GM23338 (cell line): ENCODE data around the gene PMEL. TPM values are rescaled to one million over a fixed set of nuclear protein-coding genes. Genes with fewer than 3 reads are reported as not detected.
A peak's percentile ranks its signal among the peaks of the same experiment; 100 is the strongest.

ENCODE experiments used
- ATAC-seq: fragments of 200-7000 bp; cut with Tn5 transposase; 3 replicates; pipeline ENCODE4 v1.9.1; 2020
- DNase-seq: peaks from one replicate; pipeline ENCODE4 v3.0.0-alpha.2; 2015; ENCODE audit warnings: low spot score
- H2AFZ ChIP-seq: fragments of 200-600 bp; sonication (generic); 2 replicates; pipeline ENCODE4 v1.8.0; 2016; ENCODE audit warnings: antibody characterized with exemption, mild to moderate bottlenecking, moderate library complexity
- H3F3A ChIP-seq: fragments of 200-600 bp; sonication (generic); replicated peaks from 2 replicates; pipeline ENCODE4 v1.8.0; 2017; ENCODE audit warnings: antibody characterized with exemption, mixed run types, low read depth
- H3K27ac ChIP-seq: fragments of 200-600 bp; sonication (generic); 2 replicates; pipeline ENCODE4 v1.6.1; 2016; ENCODE audit warnings: low read depth
- H3K27me3 ChIP-seq: fragments of 200-600 bp; sonication (generic); 2 replicates; pipeline ENCODE4 v1.8.0; 2016; ENCODE audit warnings: mild to moderate bottlenecking, mixed run types, moderate library complexity; ENCODE audit not compliant: insufficient read depth
- H3K36me3 ChIP-seq: fragments of 200-600 bp; sonication (generic); 2 replicates; pipeline ENCODE4 v1.8.0; 2016; ENCODE audit warnings: mild to moderate bottlenecking; ENCODE audit not compliant: insufficient read depth
- H3K4me1 ChIP-seq: fragments of 200-600 bp; sonication (generic); 2 replicates; pipeline ENCODE4 v1.8.0; 2016; ENCODE audit warnings: mild to moderate bottlenecking, moderate library complexity; ENCODE audit not compliant: insufficient read depth
- H3K4me2 ChIP-seq: fragments of 200-600 bp; sonication (generic); 2 replicates; pipeline ENCODE4 v1.7.1; 2017; ENCODE audit warnings: mixed run types
- H3K4me3 ChIP-seq: fragments of 200-600 bp; sonication (generic); 2 replicates; pipeline ENCODE4 v1.6.1; 2016; ENCODE audit warnings: mixed run types
- H3K79me2 ChIP-seq: fragments of 200-600 bp; sonication (generic); replicated peaks from 2 replicates; pipeline ENCODE4 v1.8.0; 2017; ENCODE audit warnings: mild to moderate bottlenecking; ENCODE audit not compliant: insufficient read depth
- H3K9me2 ChIP-seq: fragments of 200-600 bp; sonication (generic); 2 replicates; pipeline ENCODE4 v1.8.0; 2017; ENCODE audit not compliant: insufficient read depth
- H4K20me1 ChIP-seq: fragments of 200-600 bp; sonication (generic); replicated peaks from 2 replicates; pipeline ENCODE4 v1.8.0; 2017; ENCODE audit warnings: mild to moderate bottlenecking; ENCODE audit not compliant: insufficient read depth
- H3K27ac Mint-ChIP-seq: 2 replicates; pipeline ENCODE4 v1.8.0; 2020; ENCODE audit warnings: inconsistent platforms, mild to moderate bottlenecking, moderate library complexity, mixed read lengths
- H3K27me3 Mint-ChIP-seq: 3 replicates; pipeline ENCODE4 v1.8.0; 2022; ENCODE audit warnings: low read depth, mild to moderate bottlenecking, moderate library complexity, mixed read lengths, inconsistent platforms; ENCODE audit not compliant: insufficient read depth, poor library complexity
- H3K36me3 Mint-ChIP-seq: 3 replicates; pipeline ENCODE4 v1.8.0; 2021; ENCODE audit warnings: low read depth, mild to moderate bottlenecking, inconsistent platforms, moderate library complexity, mixed read lengths
- H3K4me1 Mint-ChIP-seq: 3 replicates; pipeline ENCODE4 v1.8.0; 2020; ENCODE audit warnings: mild to moderate bottlenecking, inconsistent platforms, mixed read lengths
- H3K4me3 Mint-ChIP-seq: 3 replicates; pipeline ENCODE4 v1.8.0; 2021; ENCODE audit warnings: moderate library complexity, mild to moderate bottlenecking, inconsistent platforms, mixed read lengths
- H3K9me3 Mint-ChIP-seq: 3 replicates; pipeline ENCODE4 v1.8.0; 2020; ENCODE audit warnings: moderate library complexity, mild to moderate bottlenecking, inconsistent platforms, mixed read lengths
- CREB1 ChIP-seq: fragments of 250-450 bp; sonication (Bioruptor Pico); IDR thresholded peaks from 2 replicates; pipeline ENCODE4 v1.5.0; 2020; ENCODE audit warnings: low read depth, mild to moderate bottlenecking, moderate library complexity
- EZH2 ChIP-seq: fragments of 200-600 bp; sonication (generic); IDR thresholded peaks from one replicate; pipeline ENCODE4 v1.8.0; 2017; ENCODE audit warnings: antibody characterized with exemption, mild to moderate bottlenecking, low read depth; ENCODE audit not compliant: unreplicated experiment
- POLR2AphosphoS5 ChIP-seq: IDR thresholded peaks from 2 replicates; pipeline ENCODE4 v1.6.1; 2016; ENCODE audit warnings: antibody characterized with exemption, low read depth
- ZNF114 ChIP-seq: fragments of 250-450 bp; sonication (Bioruptor Pico); IDR thresholded peaks from 2 replicates; pipeline ENCODE4 v1.5.0; 2020; ENCODE audit warnings: mild to moderate bottlenecking, moderate library complexity
- polyA plus RNA-seq: library from polyadenylated mRNA; unstranded; fragments of >200 nt; fragmentation: Nextera tagmentation; extraction: Ambion mirVana; gene quantifications from 2 replicates; pipeline ENCODE4 v1.2.1, GENCODE V29; 2016
- total RNA-seq: library from RNA; depleted of rRNA; stranded (reverse); fragments of >200 nt; shearing (Covaris generic); gene quantifications from 2 replicates; pipeline ENCODE4 v1.2.3, GENCODE V29; 2014
- TF ChIP-seq, protein P1 (sequence below): fragments of 250-450 bp; sonication (Bioruptor Pico); IDR thresholded peaks from 2 replicates; pipeline ENCODE4 v1.5.0; 2020; ENCODE audit warnings: mild to moderate bottlenecking, moderate library complexity
- TF ChIP-seq, protein P2 (sequence below): IDR thresholded peaks from 2 replicates; pipeline ENCODE4 v1.6.1; 2016; ENCODE audit warnings: antibody characterized with exemption
- TF ChIP-seq, protein P3 (sequence below), 2 experiments: fragments of 200-600 bp in 1 of 2; sonication (generic) in 1 of 2; conservative IDR thresholded peaks; 2 replicates each; pipeline versions ENCODE4 v1.5.1 to v1.6.1; 2016 to 2017; ENCODE audit warnings: antibody characterized with exemption in 2 of 2, low read depth in 2 of 2, mild to moderate bottlenecking in 2 of 2, moderate library complexity in 1 of 2
- TF ChIP-seq, protein P4 (sequence below): IDR thresholded peaks from one replicate; pipeline ENCODE4 v1.6.1; 2018; ENCODE audit warnings: antibody characterized with exemption; ENCODE audit not compliant: unreplicated experiment

The PMEL gene
- total and polyA plus RNA-seq, 2 experiments from 2014 or later: 68.1 to 108 TPM

DNA sequence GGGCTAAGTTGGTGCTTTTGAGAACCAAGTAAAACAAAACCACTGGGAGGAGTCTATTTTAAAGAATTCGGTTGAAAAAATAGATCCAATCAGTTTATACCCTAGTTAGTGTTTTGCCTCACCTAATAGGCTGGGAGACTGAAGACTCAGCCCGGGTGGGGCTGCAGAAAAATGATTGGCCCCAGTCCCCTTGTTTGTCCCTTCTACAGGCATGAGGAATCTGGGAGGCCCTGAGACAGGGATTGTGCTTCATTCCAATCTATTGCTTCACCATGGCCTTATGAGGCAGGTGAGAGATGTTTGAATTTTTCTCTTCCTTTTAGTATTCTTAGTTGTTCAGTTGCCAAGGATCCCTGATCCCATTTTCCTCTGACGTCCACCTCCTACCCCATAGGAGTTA lies 6.2 kb upstream of the PMEL start:
- ATAC-seq: no peak
- H3K27me3 Mint-ChIP-seq: peaks cover 4% of the 10 kb centered on the region
- peaks cover 33% of the 10 kb centered on the region for H3K36me3 Mint-ChIP-seq
- peaks cover 13% of the 10 kb centered on the region for H3K4me1 ChIP-seq
- peaks cover 10% of the 10 kb centered on the region; the same call in 1 of the 2 replicates for H4K20me1 ChIP-seq
- H3K4me3 Mint-ChIP-seq: no peak overlapping the region
- peak overlapping the region; percentile 69; the same call in 1 of the 2 replicates for H3K4me2 ChIP-seq
- H3K4me3 ChIP-seq: no peak overlapping the region
- peaks cover 17% of the 10 kb centered on the region for H3K4me1 Mint-ChIP-seq
- no peaks in the 10 kb centered on the region for H3K9me3 Mint-ChIP-seq
- H3K36me3 ChIP-seq: 0 out of 2 replicates have a peak, but pooled peaks cover 9% of the 10 kb centered on the region
- H3K27ac Mint-ChIP-seq: peak overlapping the region; percentile 47; the same call in 1 of the 2 replicates
- peak; percentile 46 for DNase-seq
- H3F3A ChIP-seq: no peaks in the 10 kb centered on the region; the same call in 1 of the 2 replicates
- H3K27ac ChIP-seq: peak overlapping the region; percentile 82
- TF ChIP-seq ZNF114 (CRISPR knock-in tag) (no peak), POLR2AphosphoS5 (no peak), CREB1 (CRISPR knock-in tag) (no peak), EZH2 (no peak)
- TF ChIP-seq, protein P1, sequence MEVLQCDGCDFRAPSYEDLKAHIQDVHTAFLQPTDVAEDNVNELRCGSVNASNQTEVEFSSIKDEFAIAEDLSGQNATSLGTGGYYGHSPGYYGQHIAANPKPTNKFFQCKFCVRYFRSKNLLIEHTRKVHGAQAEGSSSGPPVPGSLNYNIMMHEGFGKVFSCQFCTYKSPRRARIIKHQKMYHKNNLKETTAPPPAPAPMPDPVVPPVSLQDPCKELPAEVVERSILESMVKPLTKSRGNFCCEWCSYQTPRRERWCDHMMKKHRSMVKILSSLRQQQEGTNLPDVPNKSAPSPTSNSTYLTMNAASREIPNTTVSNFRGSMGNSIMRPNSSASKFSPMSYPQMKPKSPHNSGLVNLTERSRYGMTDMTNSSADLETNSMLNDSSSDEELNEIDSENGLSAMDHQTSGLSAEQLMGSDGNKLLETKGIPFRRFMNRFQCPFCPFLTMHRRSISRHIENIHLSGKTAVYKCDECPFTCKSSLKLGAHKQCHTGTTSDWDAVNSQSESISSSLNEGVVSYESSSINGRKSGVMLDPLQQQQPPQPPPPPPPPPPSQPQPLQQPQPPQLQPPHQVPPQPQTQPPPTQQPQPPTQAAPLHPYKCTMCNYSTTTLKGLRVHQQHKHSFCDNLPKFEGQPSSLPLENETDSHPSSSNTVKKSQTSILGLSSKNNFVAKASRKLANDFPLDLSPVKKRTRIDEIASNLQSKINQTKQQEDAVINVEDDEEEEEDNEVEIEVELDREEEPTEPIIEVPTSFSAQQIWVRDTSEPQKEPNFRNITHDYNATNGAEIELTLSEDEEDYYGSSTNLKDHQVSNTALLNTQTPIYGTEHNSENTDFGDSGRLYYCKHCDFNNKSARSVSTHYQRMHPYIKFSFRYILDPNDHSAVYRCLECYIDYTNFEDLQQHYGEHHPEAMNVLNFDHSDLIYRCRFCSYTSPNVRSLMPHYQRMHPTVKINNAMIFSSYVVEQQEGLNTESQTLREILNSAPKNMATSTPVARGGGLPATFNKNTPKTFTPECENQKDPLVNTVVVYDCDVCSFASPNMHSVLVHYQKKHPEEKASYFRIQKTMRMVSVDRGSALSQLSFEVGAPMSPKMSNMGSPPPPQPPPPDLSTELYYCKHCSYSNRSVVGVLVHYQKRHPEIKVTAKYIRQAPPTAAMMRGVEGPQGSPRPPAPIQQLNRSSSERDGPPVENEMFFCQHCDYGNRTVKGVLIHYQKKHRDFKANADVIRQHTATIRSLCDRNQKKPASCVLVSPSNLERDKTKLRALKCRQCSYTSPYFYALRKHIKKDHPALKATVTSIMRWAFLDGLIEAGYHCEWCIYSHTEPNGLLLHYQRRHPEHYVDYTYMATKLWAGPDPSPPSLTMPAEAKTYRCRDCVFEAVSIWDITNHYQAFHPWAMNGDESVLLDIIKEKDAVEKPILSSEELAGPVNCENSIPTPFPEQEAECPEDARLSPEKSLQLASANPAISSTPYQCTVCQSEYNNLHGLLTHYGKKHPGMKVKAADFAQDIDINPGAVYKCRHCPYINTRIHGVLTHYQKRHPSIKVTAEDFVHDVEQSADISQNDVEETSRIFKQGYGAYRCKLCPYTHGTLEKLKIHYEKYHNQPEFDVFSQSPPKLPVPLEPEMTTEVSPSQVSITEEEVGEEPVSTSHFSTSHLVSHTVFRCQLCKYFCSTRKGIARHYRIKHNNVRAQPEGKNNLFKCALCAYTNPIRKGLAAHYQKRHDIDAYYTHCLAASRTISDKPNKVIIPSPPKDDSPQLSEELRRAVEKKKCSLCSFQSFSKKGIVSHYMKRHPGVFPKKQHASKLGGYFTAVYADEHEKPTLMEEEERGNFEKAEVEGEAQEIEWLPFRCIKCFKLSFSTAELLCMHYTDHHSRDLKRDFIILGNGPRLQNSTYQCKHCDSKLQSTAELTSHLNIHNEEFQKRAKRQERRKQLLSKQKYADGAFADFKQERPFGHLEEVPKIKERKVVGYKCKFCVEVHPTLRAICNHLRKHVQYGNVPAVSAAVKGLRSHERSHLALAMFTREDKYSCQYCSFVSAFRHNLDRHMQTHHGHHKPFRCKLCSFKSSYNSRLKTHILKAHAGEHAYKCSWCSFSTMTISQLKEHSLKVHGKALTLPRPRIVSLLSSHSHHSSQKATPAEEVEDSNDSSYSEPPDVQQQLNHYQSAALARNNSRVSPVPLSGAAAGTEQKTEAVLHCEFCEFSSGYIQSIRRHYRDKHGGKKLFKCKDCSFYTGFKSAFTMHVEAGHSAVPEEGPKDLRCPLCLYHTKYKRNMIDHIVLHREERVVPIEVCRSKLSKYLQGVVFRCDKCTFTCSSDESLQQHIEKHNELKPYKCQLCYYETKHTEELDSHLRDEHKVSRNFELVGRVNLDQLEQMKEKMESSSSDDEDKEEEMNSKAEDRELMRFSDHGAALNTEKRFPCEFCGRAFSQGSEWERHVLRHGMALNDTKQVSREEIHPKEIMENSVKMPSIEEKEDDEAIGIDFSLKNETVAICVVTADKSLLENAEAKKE: no peak
- TF ChIP-seq, protein P2, sequence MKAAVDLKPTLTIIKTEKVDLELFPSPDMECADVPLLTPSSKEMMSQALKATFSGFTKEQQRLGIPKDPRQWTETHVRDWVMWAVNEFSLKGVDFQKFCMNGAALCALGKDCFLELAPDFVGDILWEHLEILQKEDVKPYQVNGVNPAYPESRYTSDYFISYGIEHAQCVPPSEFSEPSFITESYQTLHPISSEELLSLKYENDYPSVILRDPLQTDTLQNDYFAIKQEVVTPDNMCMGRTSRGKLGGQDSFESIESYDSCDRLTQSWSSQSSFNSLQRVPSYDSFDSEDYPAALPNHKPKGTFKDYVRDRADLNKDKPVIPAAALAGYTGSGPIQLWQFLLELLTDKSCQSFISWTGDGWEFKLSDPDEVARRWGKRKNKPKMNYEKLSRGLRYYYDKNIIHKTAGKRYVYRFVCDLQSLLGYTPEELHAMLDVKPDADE: no peak
- TF ChIP-seq, protein P3, sequence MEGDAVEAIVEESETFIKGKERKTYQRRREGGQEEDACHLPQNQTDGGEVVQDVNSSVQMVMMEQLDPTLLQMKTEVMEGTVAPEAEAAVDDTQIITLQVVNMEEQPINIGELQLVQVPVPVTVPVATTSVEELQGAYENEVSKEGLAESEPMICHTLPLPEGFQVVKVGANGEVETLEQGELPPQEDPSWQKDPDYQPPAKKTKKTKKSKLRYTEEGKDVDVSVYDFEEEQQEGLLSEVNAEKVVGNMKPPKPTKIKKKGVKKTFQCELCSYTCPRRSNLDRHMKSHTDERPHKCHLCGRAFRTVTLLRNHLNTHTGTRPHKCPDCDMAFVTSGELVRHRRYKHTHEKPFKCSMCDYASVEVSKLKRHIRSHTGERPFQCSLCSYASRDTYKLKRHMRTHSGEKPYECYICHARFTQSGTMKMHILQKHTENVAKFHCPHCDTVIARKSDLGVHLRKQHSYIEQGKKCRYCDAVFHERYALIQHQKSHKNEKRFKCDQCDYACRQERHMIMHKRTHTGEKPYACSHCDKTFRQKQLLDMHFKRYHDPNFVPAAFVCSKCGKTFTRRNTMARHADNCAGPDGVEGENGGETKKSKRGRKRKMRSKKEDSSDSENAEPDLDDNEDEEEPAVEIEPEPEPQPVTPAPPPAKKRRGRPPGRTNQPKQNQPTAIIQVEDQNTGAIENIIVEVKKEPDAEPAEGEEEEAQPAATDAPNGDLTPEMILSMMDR (conservative IDR thresholded peaks at IDR 0.05; ENCODE audit: low read depth in 2 of 2): no peak
- TF ChIP-seq, protein P4, sequence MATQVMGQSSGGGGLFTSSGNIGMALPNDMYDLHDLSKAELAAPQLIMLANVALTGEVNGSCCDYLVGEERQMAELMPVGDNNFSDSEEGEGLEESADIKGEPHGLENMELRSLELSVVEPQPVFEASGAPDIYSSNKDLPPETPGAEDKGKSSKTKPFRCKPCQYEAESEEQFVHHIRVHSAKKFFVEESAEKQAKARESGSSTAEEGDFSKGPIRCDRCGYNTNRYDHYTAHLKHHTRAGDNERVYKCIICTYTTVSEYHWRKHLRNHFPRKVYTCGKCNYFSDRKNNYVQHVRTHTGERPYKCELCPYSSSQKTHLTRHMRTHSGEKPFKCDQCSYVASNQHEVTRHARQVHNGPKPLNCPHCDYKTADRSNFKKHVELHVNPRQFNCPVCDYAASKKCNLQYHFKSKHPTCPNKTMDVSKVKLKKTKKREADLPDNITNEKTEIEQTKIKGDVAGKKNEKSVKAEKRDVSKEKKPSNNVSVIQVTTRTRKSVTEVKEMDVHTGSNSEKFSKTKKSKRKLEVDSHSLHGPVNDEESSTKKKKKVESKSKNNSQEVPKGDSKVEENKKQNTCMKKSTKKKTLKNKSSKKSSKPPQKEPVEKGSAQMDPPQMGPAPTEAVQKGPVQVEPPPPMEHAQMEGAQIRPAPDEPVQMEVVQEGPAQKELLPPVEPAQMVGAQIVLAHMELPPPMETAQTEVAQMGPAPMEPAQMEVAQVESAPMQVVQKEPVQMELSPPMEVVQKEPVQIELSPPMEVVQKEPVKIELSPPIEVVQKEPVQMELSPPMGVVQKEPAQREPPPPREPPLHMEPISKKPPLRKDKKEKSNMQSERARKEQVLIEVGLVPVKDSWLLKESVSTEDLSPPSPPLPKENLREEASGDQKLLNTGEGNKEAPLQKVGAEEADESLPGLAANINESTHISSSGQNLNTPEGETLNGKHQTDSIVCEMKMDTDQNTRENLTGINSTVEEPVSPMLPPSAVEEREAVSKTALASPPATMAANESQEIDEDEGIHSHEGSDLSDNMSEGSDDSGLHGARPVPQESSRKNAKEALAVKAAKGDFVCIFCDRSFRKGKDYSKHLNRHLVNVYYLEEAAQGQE: no peak
- H3K9me2 ChIP-seq: no peaks in the 10 kb centered on the region
- no peaks in the 10 kb centered on the region for H3K27me3 ChIP-seq
- H2AFZ ChIP-seq: no peak overlapping the region
- peaks cover 45% of the 10 kb centered on the region for H3K79me2 ChIP-seq
